HAP-1 (cell line): Measurements from ENCODE around the gene ERBB3.

ENCODE experiments used
- DNase-seq, 2 experiments: peaks; one replicate each; pipeline ENCODE4 v3.0.0-alpha.2; 2016 to 2020; ENCODE audit warnings: low spot score in 2 of 2
- H3K27me3 ChIP-seq: fragments of 250-450 bp; sonication (Bioruptor Pico); 2 replicates; pipeline ENCODE4 v1.5.1; 2020; ENCODE audit warnings: low read depth, mild to moderate bottlenecking, moderate library complexity
- H3K36me3 ChIP-seq: fragments of 250-450 bp; sonication (Bioruptor Pico); replicated peaks from 2 replicates; pipeline ENCODE4 v1.5.1; 2020; ENCODE audit warnings: mild to moderate bottlenecking
- H3K4me1 ChIP-seq: fragments of 250-450 bp; sonication (Bioruptor Pico); 2 replicates; pipeline ENCODE4 v1.5.1; 2020; ENCODE audit warnings: mild to moderate bottlenecking
- H3K4me3 ChIP-seq: fragments of 250-450 bp; sonication (Bioruptor Pico); 2 replicates; pipeline ENCODE4 v1.5.1; 2020; ENCODE audit warnings: mild to moderate bottlenecking, moderate library complexity
- H3K9me3 ChIP-seq: fragments of 250-450 bp; sonication (Bioruptor Pico); 2 replicates; pipeline ENCODE4 v1.5.1; 2020; ENCODE audit warnings: mild to moderate bottlenecking, moderate library complexity
- in situ Hi-C: fragments of 300-500 bp; cut with MboI; formaldehyde crosslinking; loops from 3 replicates; pipeline ENCODE4 v1.14.3; 2020; ENCODE audit warnings: low sequenced_read_pairs, inconsistent platforms, mixed read lengths

The ERBB3 gene

DNA sequence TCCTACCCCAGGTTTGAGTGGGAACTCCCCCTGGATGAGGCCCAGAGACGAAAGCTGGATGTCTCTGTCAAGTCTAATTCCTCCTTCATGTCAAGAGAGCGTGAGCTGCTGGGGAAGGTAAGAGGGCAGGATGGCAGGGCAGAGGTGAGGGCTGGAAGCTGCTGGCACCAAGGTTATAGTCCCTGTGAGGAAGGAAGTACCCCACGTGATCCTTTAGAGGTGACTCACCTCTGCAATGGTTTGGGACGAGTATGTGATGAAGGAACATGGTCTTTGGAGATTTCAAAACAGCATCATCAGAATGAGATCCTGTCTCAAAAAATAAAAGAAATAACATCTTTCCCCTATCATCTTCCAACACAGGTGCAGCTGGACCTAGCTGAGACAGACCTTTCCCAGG, 63.3 kb downstream of the ERBB3 start:
- no peak for DNase-seq
- Histone ChIP-seq H3K9me3 (no peaks in the 10 kb centered on the region), H3K36me3 (peaks cover 61% of the 10 kb centered on the region), H3K27me3 (no peaks in the 10 kb centered on the region), H3K4me1 (0 out of 2 replicates have a peak, but pooled peaks cover 2% of the 10 kb centered on the region), H3K4me3 (no peak overlapping the region)
- in situ Hi-C loops: no loop called here

DNA sequence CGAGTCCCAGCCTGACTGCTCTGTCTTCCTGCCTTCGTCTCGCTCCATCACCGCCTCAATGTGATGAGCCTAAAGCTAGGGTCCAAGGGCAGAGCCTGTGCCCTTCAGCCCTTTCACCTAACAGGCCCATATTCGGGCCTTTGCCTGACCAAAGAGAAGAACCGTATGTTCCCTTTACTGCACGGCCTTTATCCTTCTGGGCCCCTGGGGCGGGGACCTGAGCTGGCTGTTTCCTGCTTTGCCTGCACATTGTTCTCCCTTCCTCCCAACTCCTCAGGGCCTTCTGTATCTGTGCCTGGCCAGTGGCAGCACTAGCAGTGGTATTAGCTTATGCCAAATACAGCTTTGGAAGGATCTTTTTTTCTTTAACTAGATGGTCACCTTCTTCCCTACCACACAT, 63.9 kb downstream of the ERBB3 start:
- peaks cover 54% of the 10 kb centered on the region for H3K36me3 ChIP-seq
- 0 out of 2 replicates have a peak, but pooled peaks cover 2% of the 10 kb centered on the region for H3K4me1 ChIP-seq
- in situ Hi-C loops: no loop called here

DNA sequence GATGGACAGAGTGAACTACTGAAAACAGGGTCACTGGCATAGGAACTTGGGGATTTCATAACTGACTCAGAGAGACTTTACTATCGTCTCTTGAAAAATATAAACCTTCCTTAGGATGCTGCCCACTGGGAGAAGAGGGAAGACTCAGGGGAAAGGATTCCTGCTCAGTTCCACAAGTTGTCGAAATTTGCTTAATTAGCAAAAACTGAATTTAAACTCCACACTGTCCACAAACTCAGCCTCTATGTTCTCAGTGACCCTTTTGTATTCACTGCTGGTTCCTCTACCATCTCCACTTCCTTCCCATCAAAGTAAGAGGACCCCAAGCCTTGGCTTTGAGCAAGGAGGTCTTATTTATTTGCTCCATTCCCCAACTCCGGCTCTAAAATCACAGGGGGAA, 65.3 kb downstream of the ERBB3 start:
- in situ Hi-C loops: no loop called here
- H3K27me3 ChIP-seq: no peaks in the 10 kb centered on the region
- H3K9me3 ChIP-seq: no peaks in the 10 kb centered on the region
- 0 out of 2 replicates have a peak, but pooled peaks cover 2% of the 10 kb centered on the region for H3K4me1 ChIP-seq
- peaks cover 48% of the 10 kb centered on the region for H3K36me3 ChIP-seq
- DNase-seq: no peak
- H3K4me3 ChIP-seq: no peak overlapping the region

More for the DNA sequence above, 63.9 kb downstream of the ERBB3 start:
- Histone ChIP-seq H3K9me3 (no peaks in the 10 kb centered on the region), H3K4me3 (no peak overlapping the region), H3K27me3 (no peaks in the 10 kb centered on the region)
- no peak for DNase-seq

DNA sequence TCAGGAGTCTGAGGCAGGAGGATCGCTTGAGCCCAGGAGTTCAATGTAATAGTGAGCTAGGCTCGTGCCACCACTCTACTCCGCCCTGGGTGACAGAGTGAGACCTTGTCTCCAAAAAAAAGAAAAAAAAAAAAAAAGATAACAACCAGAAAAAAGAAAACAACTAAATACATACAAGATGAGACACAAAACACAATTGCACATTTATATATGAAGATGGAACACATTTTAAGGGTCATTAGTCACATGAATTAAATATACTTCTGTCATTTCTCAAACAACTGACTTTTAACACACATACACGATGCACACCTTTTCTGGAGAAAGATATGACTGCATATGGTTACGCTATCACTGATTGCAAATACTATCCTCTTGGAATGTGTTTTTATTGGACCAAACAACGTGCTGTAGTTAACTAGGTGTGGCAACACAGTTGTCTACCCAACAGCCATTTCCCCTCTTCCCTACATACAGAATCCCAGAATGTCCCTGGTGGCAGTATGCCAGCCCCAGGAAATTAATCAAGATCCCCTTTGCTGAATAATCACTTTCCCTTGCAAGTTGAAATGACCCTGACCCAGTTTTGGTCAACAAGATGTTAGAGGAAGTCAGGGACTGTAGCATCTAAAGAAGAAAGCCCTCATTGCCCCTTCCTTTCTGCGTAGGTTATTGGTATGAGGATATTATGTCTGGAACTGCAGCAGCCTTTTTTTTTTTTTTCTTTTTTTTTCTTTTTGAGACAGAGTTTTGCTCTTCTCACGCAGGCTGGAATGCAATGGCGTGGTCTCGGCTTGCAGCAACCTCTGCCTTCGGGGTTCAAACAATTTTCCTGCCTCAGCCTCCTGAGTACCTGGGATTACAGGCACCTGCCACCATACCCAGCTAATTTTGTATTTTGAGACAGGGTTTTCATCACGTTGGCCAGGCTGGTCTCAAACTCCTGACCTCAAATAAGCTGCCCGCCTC, 66.8 kb downstream of the ERBB3 start:
- in situ Hi-C loops: no loop called here
- Histone ChIP-seq H3K4me3 (no peak overlapping the region), H3K4me1 (peaks cover 2% of the 10 kb centered on the region; the same call in 1 of the 2 replicates), H3K9me3 (no peaks in the 10 kb centered on the region), H3K36me3 (peaks cover 35% of the 10 kb centered on the region), H3K27me3 (no peaks in the 10 kb centered on the region)
- no peak for DNase-seq

DNA sequence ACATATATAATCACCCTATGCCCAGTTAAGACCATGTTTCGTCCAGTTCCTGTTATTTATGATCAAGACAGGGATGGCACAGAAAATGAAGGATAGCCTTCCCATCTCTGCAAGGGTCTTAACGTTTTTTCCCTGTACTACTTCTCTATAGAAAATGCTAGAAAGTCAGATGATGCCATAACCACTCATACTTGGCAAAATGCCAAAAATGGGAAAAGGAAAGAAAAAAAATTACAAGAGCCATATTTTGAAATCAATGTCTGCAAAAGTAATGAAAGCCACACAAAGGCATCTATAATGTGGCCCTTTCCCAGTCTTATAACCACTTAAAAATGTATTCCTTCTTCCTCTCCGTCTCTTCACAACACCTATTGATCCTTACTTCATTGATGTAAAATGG, 70.6 kb downstream of the ERBB3 start:
- in situ Hi-C loops: no loop called here
- Histone ChIP-seq H3K4me3 (no peak overlapping the region), H3K9me3 (no peaks in the 10 kb centered on the region), H3K4me1 (peaks cover 5% of the 10 kb centered on the region), H3K27me3 (no peaks in the 10 kb centered on the region), H3K36me3 (peaks cover 3% of the 10 kb centered on the region)
- no peak for DNase-seq

DNA sequence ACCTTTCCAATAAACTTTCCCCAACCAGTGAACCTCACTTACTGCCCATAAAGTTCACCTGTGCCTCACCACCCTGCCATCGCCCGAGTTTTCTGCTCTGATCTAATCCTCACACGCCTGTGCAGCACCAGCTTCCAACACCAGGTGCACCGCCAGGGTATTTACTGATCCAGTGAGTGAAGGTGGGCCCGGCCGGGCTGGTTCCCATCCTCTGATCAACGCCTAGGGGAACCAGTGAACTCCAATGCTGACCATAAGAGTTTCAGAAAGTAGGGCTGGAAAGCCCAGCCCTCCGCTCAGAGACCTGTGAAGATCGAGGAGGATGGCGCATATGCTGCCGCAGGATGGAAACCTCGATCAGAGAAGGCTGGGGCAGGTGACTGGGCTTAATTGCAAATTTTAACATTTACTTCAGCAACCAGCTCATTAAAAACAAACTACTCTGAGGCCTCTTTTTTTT, 71.7 kb downstream of the ERBB3 start:
- Histone ChIP-seq H3K36me3 (peaks cover 3% of the 10 kb centered on the region), H3K4me1 (peaks cover 3% of the 10 kb centered on the region), H3K9me3 (no peaks in the 10 kb centered on the region), H3K4me3 (peak overlapping the region; percentile 50), H3K27me3 (no peaks in the 10 kb centered on the region)
- in situ Hi-C loops: no loop called here
- peak; percentile 45 to 67 for DNase-seq

DNA sequence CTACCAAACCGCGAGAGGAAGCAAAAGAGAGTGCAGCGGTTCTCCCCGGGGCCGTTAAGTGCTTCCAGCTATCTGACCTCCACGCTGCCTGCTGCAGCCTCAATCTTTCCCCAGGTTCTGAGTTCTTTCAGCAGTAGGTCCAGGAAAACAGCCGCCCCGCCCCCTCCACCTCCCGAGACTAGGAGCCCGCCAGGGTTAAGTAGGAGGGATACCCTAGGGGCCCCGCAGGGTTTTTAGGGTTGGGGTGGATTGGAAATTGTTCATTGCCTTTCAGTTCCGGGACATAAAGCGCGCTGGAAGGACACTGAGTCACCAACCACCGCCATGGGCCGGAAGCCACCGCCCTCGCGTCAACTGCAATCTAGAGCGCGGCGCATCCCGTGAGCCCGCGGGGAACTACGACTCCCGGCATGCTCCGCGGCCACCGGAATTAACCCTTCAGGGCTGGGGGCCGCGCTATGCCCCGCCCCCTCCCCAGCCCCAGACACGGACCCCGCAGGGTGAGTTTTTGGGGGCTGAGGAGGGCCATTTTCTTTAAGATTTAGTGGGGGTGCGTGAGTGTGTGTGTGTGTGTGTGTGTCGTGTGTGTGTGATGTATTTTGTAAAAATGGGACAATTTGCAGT, 72.3 kb downstream of the ERBB3 start, which contains the start of gene MYL6B:
MYL6B (plus strand) TSS at position 456 of the 624 bp plus-strand sequence. CDS start 1,332 bp downstream, outside the sequence.
- DNase-seq: peak; percentile 91 to 94
- Histone ChIP-seq H3K4me1 (peaks cover 7% of the 10 kb centered on the region), H3K4me3 (peak within 1 kb of the TSS; percentile 50), H3K36me3 (peaks cover 3% of the 10 kb centered on the region), H3K9me3 (no peaks in the 10 kb centered on the region), H3K27me3 (no peaks in the 10 kb centered on the region)
- in situ Hi-C loops: no loop called here
